K562 (cell line): ENCODE measurements around the gene RAB5A. TPM values are rescaled to one million over a fixed set of nuclear protein-coding genes. Genes with fewer than 3 reads are reported as not detected.

Experiments used
- AFF1 ChIP-seq, 2 experiments: fragments of 450-650 bp; IDR thresholded peaks; 2 replicates each; pipeline ENCODE4 v1.6.1; 2018; ENCODE audit warnings: mild to moderate bottlenecking in 2 of 2, low read depth in 1 of 2; ENCODE audit not compliant: partially characterized antibody in 2 of 2
- CHCHD3 ChIP-seq: fragments of 250-450 bp; sonication (Bioruptor Pico); IDR thresholded peaks from 2 replicates; pipeline ENCODE4 v2.1.2; 2022; ENCODE audit warnings: mild to moderate bottlenecking
- CHD4 ChIP-seq: fragments of 200-600 bp; sonication (generic); IDR thresholded peaks from 3 replicates; pipeline ENCODE4 v1.6.1; 2012; ENCODE audit warnings: low read depth, mild to moderate bottlenecking, mixed read lengths, low read length, inconsistent platforms; ENCODE audit not compliant: insufficient read depth, insufficient replicate concordance, poor library complexity, severe bottlenecking
- HDAC1 ChIP-seq, 2 experiments: fragments of 450-650 bp; IDR thresholded peaks; 2 replicates each; pipeline ENCODE4 v1.6.1; 2016 to 2017; ENCODE audit warnings: inconsistent platforms in 1 of 2, mild to moderate bottlenecking in 1 of 2, moderate library complexity in 1 of 2
- HSF4 ChIP-seq: fragments of 250-450 bp; sonication (Bioruptor Pico); IDR thresholded peaks from 2 replicates; pipeline ENCODE4 v2.1.2; 2022; ENCODE audit warnings: mild to moderate bottlenecking, moderate library complexity, borderline replicate concordance
- KDM5B ChIP-seq: fragments of 200-600 bp; sonication (generic); IDR thresholded peaks from 2 replicates; pipeline ENCODE4 v1.6.1; 2012; ENCODE audit warnings: low read depth, mild to moderate bottlenecking, moderate library complexity, low read length, control low read depth, inconsistent platforms; ENCODE audit not compliant: insufficient replicate concordance
- MEIS2 ChIP-seq: fragments of 450-650 bp; IDR thresholded peaks from 2 replicates; pipeline ENCODE4 v1.6.1; 2014; ENCODE audit warnings: mild to moderate bottlenecking; ENCODE audit not compliant: partially characterized antibody
- NCOA6 ChIP-seq: fragments of 450-650 bp; IDR thresholded peaks from 2 replicates; pipeline ENCODE4 v1.6.1; 2017; ENCODE audit warnings: mild to moderate bottlenecking
- TAF15 ChIP-seq: fragments of 200-400 bp; formaldehyde crosslinking; IDR thresholded peaks from 2 replicates; pipeline ENCODE4 v1.6.1; 2017; ENCODE audit warnings: mild to moderate bottlenecking, low read depth, low read length, moderate library complexity
- ZNF583 ChIP-seq: fragments of 250-450 bp; sonication (Bioruptor Pico); IDR thresholded peaks from 2 replicates; pipeline ENCODE4 v1.4.0; 2020
- polyA plus RNA-seq, 8 experiments: library from polyadenylated mRNA; depleted of rRNA in 4 of 8; stranded (reverse) in 5 of 8; unstranded in 3 of 8; fragments of >200 nt; fragmentation: Nextera tagmentation in 2 of 8; fragmentation: Illumina TruSeq in 1 of 8; extraction: Ambion mirVana in 2 of 8; extraction: Trizol in 1 of 8; gene quantifications; 2 replicates each; pipeline versions ENCODE4 v1.2.1 to v1.2.3, GENCODE V29; 2011 to 2014; ENCODE audit warnings: inconsistent platforms in 1 of 8, missing spikeins in 1 of 8
- total RNA-seq, 7 experiments: library from RNA; depleted of rRNA in 6 of 7; stranded (reverse); fragments of >200 nt in 6 of 7; fragmentation: Illumina TruSeq in 2 of 7; extraction: Trizol in 2 of 7; gene quantifications; 2 replicates each; pipeline versions ENCODE4 v1.2.1 to v1.2.3, GENCODE V29; 2011 to 2021; ENCODE audit warnings: low replicate concordance in 1 of 7
- TF ChIP-seq, protein P1 (sequence below): sonication (generic); formaldehyde crosslinking; IDR thresholded peaks from 2 replicates; pipeline ENCODE4 v1.8.0; 2022; ENCODE audit warnings: missing genetic modification reagents, mild to moderate bottlenecking, borderline replicate concordance
- TF ChIP-seq, protein P2 (sequence below): fragments of 450-650 bp; formaldehyde crosslinking; IDR thresholded peaks from 2 replicates; pipeline ENCODE4 v1.4.0; 2022; ENCODE audit warnings: missing genetic modification characterization
- TF ChIP-seq, protein P3 (sequence below): sonication (generic); formaldehyde crosslinking; IDR thresholded peaks from 2 replicates; pipeline ENCODE4 v1.8.1; 2023; ENCODE audit warnings: missing genetic modification reagents, mild to moderate bottlenecking, borderline replicate concordance

RAB5A gene
- total and polyA plus RNA-seq, 9 of the 15 experiments (the other 6 are each of a cell fraction or from before 2014, with no cell fraction given): 28.3 to 64.2 (median 49.0) TPM

DNA sequence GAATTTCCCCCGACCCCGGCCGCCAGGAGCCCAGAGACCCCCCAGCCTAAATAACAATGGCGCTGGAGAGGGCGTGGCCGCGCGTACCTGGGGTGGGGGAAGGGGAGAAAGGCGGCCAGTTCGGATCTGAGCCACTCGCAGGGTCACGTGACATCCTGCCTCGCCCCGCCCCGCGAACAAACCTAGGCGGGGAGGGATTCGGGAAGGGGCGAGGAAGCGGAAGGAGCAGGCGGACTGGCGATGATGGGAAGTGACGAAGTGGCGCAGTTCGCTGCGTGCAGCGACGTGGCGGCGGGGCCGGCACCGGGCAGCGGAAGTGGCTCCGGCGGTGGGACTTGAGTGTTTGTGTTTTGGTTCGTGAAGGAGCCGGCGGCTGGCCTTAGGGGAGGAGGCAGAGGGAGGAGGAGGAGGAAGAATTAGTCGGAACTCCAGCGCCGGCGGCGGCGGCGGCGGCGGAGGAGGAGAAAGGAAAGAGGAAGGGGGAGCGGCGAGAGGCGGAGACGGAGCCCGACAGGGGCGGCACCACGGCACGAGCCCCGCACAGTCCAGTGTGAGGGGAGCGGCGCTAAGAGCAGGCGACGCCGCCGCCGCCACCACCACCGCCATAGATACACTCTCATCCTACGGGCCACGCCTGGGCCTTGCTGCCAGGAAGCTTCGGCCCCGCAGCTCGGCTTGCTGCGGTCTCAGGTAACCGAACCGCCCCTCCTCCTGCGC, at the start of gene RAB5A (continued):
- TF ChIP-seq AFF1 (IDR thresholded peaks at IDR 0.05; ENCODE audit: low read depth in 1 of 2, partially characterized antibody in 2 of 2) (peak in 1 of 2 experiments; percentile 86), NCOA6 (peak; percentile 77; the same call in 1 of the 2 replicates), ZNF583 (CRISPR knock-in tag) (peak; percentile 67; the same call in 1 of the 2 replicates), HSF4 (CRISPR knock-in tag) (no peak), MEIS2 (no peak), CHD4 (no peak), CHCHD3 (CRISPR knock-in tag) (no peak), KDM5B (peak; percentile 74), TAF15 (no peak), HDAC1 (IDR thresholded peaks at IDR 0.05) (peak in 1 of 2 experiments; percentile 92; a peak in 3 of 4 replicates)
- TF ChIP-seq, protein P1, sequence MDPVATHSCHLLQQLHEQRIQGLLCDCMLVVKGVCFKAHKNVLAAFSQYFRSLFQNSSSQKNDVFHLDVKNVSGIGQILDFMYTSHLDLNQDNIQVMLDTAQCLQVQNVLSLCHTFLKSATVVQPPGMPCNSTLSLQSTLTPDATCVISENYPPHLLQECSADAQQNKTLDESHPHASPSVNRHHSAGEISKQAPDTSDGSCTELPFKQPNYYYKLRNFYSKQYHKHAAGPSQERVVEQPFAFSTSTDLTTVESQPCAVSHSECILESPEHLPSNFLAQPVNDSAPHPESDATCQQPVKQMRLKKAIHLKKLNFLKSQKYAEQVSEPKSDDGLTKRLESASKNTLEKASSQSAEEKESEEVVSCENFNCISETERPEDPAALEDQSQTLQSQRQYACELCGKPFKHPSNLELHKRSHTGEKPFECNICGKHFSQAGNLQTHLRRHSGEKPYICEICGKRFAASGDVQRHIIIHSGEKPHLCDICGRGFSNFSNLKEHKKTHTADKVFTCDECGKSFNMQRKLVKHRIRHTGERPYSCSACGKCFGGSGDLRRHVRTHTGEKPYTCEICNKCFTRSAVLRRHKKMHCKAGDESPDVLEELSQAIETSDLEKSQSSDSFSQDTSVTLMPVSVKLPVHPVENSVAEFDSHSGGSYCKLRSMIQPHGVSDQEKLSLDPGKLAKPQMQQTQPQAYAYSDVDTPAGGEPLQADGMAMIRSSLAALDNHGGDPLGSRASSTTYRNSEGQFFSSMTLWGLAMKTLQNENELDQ (CRISPR knock-in tag): no peak
- TF ChIP-seq, protein P2, sequence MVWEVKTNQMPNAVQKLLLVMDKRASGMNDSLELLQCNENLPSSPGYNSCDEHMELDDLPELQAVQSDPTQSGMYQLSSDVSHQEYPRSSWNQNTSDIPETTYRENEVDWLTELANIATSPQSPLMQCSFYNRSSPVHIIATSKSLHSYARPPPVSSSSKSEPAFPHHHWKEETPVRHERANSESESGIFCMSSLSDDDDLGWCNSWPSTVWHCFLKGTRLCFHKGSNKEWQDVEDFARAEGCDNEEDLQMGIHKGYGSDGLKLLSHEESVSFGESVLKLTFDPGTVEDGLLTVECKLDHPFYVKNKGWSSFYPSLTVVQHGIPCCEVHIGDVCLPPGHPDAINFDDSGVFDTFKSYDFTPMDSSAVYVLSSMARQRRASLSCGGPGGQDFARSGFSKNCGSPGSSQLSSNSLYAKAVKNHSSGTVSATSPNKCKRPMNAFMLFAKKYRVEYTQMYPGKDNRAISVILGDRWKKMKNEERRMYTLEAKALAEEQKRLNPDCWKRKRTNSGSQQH (CRISPR knock-in tag): no peak
- TF ChIP-seq, protein P3, sequence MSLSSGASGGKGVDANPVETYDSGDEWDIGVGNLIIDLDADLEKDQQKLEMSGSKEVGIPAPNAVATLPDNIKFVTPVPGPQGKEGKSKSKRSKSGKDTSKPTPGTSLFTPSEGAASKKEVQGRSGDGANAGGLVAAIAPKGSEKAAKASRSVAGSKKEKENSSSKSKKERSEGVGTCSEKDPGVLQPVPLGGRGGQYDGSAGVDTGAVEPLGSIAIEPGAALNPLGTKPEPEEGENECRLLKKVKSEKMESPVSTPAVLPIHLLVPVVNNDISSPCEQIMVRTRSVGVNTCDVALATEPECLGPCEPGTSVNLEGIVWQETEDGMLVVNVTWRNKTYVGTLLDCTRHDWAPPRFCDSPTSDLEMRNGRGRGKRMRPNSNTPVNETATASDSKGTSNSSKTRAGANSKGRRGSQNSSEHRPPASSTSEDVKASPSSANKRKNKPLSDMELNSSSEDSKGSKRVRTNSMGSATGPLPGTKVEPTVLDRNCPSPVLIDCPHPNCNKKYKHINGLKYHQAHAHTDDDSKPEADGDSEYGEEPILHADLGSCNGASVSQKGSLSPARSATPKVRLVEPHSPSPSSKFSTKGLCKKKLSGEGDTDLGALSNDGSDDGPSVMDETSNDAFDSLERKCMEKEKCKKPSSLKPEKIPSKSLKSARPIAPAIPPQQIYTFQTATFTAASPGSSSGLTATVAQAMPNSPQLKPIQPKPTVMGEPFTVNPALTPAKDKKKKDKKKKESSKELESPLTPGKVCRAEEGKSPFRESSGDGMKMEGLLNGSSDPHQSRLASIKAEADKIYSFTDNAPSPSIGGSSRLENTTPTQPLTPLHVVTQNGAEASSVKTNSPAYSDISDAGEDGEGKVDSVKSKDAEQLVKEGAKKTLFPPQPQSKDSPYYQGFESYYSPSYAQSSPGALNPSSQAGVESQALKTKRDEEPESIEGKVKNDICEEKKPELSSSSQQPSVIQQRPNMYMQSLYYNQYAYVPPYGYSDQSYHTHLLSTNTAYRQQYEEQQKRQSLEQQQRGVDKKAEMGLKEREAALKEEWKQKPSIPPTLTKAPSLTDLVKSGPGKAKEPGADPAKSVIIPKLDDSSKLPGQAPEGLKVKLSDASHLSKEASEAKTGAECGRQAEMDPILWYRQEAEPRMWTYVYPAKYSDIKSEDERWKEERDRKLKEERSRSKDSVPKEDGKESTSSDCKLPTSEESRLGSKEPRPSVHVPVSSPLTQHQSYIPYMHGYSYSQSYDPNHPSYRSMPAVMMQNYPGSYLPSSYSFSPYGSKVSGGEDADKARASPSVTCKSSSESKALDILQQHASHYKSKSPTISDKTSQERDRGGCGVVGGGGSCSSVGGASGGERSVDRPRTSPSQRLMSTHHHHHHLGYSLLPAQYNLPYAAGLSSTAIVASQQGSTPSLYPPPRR (CRISPR knock-in tag): 0 out of 2 replicates have a peak, but pooled peaks have one; percentile 8
